Activated naive CD8-positive, alpha-beta T cell treated with anti-CD3 and anti-CD28 coated beads for 36 hours (primary cell): ENCODE data around the gene TM4SF1. TPM values are rescaled to one million over a fixed set of nuclear protein-coding genes. Genes with fewer than 3 reads are reported as not detected.

Source experiments
- DNase-seq: peaks from one replicate; pipeline ENCODE4 v3.0.0; 2021
- H3K27ac Mint-ChIP-seq: one replicate; pipeline ENCODE4 v1.8.0; 2022; ENCODE audit warnings: mild to moderate bottlenecking, moderate library complexity, mixed read lengths
- H3K27me3 Mint-ChIP-seq: one replicate; pipeline ENCODE4 v1.8.0; 2022; ENCODE audit warnings: mild to moderate bottlenecking, mixed read lengths
- H3K36me3 Mint-ChIP-seq: one replicate; pipeline ENCODE4 v1.8.0; 2021; ENCODE audit warnings: mild to moderate bottlenecking, mixed read lengths
- H3K4me1 Mint-ChIP-seq: one replicate; pipeline ENCODE4 v1.8.0; 2021; ENCODE audit warnings: mixed read lengths
- H3K4me3 Mint-ChIP-seq: one replicate; pipeline ENCODE4 v1.8.0; 2022; ENCODE audit warnings: mild to moderate bottlenecking, moderate library complexity, mixed read lengths
- H3K9me3 Mint-ChIP-seq: one replicate; pipeline ENCODE4 v1.8.0; 2022; ENCODE audit warnings: mixed read lengths
- total RNA-seq, 2 experiments: library from RNA; stranded (reverse); gene quantifications; one replicate each; pipeline ENCODE4 v1.2.3, GENCODE V29; 2021

The TM4SF1 gene
- total RNA-seq, 2 experiments from 2014 or later, result not detected

- peaks cover 31% of the 10 kb centered on the region for H3K27me3 Mint-ChIP-seq
- no peaks in the 10 kb centered on the region for H3K36me3 Mint-ChIP-seq
- H3K4me1 Mint-ChIP-seq, result no peaks in the 10 kb centered on the region
- no peaks in the 10 kb centered on the region for H3K9me3 Mint-ChIP-seq
- no peak overlapping the region for H3K27ac Mint-ChIP-seq
- no peak for DNase-seq
- no peak overlapping the region for H3K4me3 Mint-ChIP-seq
Measured at GRCh38 chr3:149401926-149402310, 24.5 kb upstream of the TM4SF1 start.

DNA sequence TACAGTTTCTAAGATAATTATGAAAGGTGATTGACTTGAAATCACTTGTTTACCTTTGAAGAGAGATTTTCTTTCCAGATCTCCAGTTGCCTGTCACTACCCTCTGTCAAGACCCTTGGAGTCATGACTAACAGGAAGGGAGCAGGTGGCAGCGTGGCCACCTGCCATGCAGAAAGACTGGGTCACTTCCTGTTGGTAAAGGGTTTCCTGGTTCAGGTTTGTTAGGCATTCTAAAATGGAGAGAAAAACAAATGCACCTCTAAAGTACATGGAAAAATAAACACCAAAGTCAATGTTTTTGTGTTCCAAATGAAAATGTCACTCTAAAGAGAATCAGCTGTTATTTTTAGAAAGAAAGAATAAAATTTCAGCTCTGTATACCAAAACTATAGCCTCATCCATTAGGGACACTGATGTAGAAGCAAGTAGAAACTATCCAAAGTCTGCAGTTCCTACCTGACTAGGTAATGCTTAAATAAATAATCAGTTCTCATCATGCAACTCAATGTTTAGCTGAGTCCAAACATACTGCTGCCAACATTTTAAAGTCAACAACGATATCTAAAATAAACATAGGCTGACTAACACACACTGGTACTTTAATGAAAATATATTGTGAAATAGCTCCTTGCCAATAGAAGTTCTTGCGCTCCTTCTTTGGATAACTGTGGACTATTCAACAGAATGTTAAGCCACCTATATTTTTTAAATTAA, 23.9 kb upstream of the TM4SF1 start:
- Mint-ChIP-seq H3K27ac (no peak overlapping the region), H3K27me3 (peaks cover 31% of the 10 kb centered on the region), H3K36me3 (no peaks in the 10 kb centered on the region), H3K4me1 (no peaks in the 10 kb centered on the region), H3K4me3 (no peak overlapping the region), H3K9me3 (no peaks in the 10 kb centered on the region)
- no peak for DNase-seq

DNA sequence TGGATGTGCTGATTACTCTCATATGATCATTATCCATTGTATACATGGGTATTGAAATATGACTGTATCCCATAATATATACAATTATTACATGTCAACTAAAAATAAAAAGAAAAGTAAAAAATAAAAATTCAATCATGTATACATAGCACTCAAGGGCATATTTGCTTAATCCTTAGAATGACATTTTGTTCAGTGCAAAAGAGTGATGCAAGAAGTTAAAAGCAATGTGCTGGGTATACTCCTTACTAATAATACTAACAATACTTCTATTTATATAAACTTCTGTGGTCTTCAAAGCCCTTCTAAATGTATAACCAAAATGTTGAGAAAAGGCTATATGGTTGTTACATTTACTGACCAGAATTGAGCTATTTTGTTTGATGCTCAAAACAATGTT, 23.2 kb upstream of the TM4SF1 start:
- Mint-ChIP-seq H3K36me3 (no peaks in the 10 kb centered on the region), H3K9me3 (no peaks in the 10 kb centered on the region), H3K4me1 (no peaks in the 10 kb centered on the region), H3K4me3 (no peak overlapping the region), H3K27ac (no peak overlapping the region), H3K27me3 (peaks cover 27% of the 10 kb centered on the region)
- no peak for DNase-seq

GRCh38 chr3:149398296-149398695, 20.8 kb upstream of the TM4SF1 start:
- H3K36me3 Mint-ChIP-seq, result no peaks in the 10 kb centered on the region
- H3K27me3 Mint-ChIP-seq, result peaks cover 15% of the 10 kb centered on the region
- no peak for DNase-seq
- no peak overlapping the region for H3K4me3 Mint-ChIP-seq
- H3K27ac Mint-ChIP-seq, result no peak overlapping the region
- H3K4me1 Mint-ChIP-seq, result no peaks in the 10 kb centered on the region
- H3K9me3 Mint-ChIP-seq, result no peaks in the 10 kb centered on the region

DNA sequence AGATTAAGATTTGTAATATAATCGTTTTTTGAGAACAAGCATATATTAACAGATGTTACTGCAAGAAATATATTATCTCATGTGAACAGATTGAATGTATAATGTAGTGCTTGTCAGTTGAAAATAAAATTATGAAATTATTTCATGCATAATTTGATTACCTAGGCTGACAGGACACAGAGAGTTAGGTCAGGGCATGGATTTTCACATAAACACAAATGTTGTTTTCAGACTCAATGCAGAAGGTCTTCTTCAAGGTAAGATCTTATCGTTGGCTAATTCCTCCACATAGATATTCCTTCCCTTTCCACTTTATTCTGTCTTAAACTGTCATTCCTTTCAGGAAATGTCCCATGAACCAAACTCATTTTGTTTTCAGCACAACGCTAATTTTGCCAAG, 20.1 kb upstream of the TM4SF1 start:
- Mint-ChIP-seq H3K4me3 (no peak overlapping the region), H3K4me1 (no peaks in the 10 kb centered on the region), H3K27me3 (peaks cover 11% of the 10 kb centered on the region), H3K9me3 (no peaks in the 10 kb centered on the region), H3K36me3 (no peaks in the 10 kb centered on the region), H3K27ac (no peak overlapping the region)
- DNase-seq, result no peak

GRCh38 chr3:149396476-149396875, 19.0 kb upstream of the TM4SF1 start:
- DNase-seq, result no peak
- H3K4me3 Mint-ChIP-seq, result no peak overlapping the region
- no peaks in the 10 kb centered on the region for H3K9me3 Mint-ChIP-seq
- peaks cover 11% of the 10 kb centered on the region for H3K27me3 Mint-ChIP-seq
- H3K36me3 Mint-ChIP-seq, result no peaks in the 10 kb centered on the region
- H3K27ac Mint-ChIP-seq, result no peak overlapping the region
- H3K4me1 Mint-ChIP-seq, result no peaks in the 10 kb centered on the region

- no peaks in the 10 kb centered on the region for H3K36me3 Mint-ChIP-seq
- H3K9me3 Mint-ChIP-seq, result no peaks in the 10 kb centered on the region
- no peak for DNase-seq
- H3K4me1 Mint-ChIP-seq, result no peaks in the 10 kb centered on the region
- H3K27ac Mint-ChIP-seq, result no peak overlapping the region
- no peak overlapping the region for H3K4me3 Mint-ChIP-seq
- peaks cover 6% of the 10 kb centered on the region for H3K27me3 Mint-ChIP-seq
Measured at GRCh38 chr3:149395107-149396089, 17.9 kb upstream of the TM4SF1 start.

GRCh38 chr3:149393345-149394160, 16.1 kb upstream of the TM4SF1 start:
- Mint-ChIP-seq H3K27me3 (no peaks in the 10 kb centered on the region), H3K4me3 (no peak overlapping the region), H3K36me3 (no peaks in the 10 kb centered on the region), H3K27ac (no peak overlapping the region), H3K4me1 (no peaks in the 10 kb centered on the region), H3K9me3 (no peaks in the 10 kb centered on the region)
- DNase-seq, result peak; percentile 28

DNA sequence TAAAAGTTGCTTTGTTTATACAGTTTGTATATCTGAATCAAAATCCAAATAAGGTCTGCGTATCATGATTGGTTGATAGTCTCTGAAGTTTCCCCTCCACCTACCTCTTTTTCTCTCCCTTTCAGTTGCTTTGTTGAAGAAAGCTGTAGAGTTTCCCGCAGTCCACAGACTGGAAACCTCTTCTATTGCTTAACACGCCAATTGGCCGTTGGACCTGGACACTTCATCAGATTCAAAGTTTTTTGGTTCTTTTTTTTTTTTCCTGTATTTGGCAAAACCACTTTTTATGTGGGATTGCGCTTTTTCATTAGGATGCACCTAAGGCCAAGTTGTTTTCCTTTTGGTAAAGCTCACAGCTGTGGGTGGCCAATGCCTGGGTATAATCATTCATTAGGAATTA, 14.5 kb upstream of the TM4SF1 start:
- H3K27ac Mint-ChIP-seq, result no peak overlapping the region
- H3K27me3 Mint-ChIP-seq, result no peaks in the 10 kb centered on the region
- no peak overlapping the region for H3K4me3 Mint-ChIP-seq
- no peak for DNase-seq
- H3K9me3 Mint-ChIP-seq, result no peaks in the 10 kb centered on the region
- H3K4me1 Mint-ChIP-seq, result no peaks in the 10 kb centered on the region
- H3K36me3 Mint-ChIP-seq, result no peaks in the 10 kb centered on the region

DNA sequence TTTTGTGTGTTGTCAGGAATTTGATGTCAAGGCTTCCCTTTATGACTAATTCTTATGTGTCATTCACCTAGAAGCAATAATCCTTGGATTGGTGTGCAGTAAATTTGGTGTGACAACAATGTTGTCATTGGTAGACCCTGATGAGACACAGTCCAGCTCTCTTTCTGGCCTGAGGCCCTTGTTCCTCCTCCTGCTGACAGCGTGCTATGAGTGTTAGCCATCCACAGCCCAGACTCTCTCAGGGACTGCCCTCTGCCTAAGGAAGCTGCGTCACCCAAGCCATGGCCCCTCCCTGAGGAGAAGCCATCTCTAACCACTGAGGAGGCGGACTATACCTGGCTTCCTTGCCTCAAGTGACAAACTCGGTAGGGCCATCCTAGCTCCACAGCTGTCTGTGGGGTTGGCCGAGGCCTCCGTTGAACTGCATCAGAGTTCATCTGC, 13.3 kb upstream of the TM4SF1 start:
- no peak for DNase-seq

DNA sequence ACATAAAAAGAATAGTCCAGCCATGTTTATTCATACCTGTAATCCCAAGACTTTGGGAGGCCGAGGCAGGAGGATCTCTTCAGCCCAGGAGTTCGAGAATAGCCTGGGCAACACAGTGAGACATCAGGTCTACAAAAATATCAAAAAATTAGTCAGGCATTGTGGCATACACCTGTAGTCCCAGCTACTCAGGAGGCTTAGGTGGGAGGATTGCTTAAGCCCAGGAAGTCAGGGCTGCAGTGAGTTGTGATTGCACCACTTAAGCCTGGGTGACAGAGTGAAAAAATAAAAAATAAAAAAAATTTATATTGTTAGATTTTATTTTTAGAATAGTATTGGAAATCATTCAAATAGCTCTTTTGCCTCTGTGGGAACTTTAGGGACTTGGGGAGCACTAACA, 12.8 kb upstream of the TM4SF1 start:
- H3K36me3 Mint-ChIP-seq, result no peaks in the 10 kb centered on the region
- H3K9me3 Mint-ChIP-seq, result no peaks in the 10 kb centered on the region
- no peak overlapping the region for H3K4me3 Mint-ChIP-seq
- peaks cover 3% of the 10 kb centered on the region for H3K27me3 Mint-ChIP-seq
- H3K4me1 Mint-ChIP-seq, result no peaks in the 10 kb centered on the region
- no peak for DNase-seq
- no peak overlapping the region for H3K27ac Mint-ChIP-seq

More for the DNA sequence above, 13.3 kb upstream of the TM4SF1 start:
- Mint-ChIP-seq H3K4me1 (no peaks in the 10 kb centered on the region), H3K36me3 (no peaks in the 10 kb centered on the region), H3K27ac (no peak overlapping the region), H3K9me3 (no peaks in the 10 kb centered on the region), H3K4me3 (no peak overlapping the region), H3K27me3 (peaks cover 3% of the 10 kb centered on the region)

GRCh38 chr3:149388531-149389417, 11.3 kb upstream of the TM4SF1 start:
- Mint-ChIP-seq H3K27me3 (peaks cover 3% of the 10 kb centered on the region), H3K4me1 (no peaks in the 10 kb centered on the region), H3K36me3 (no peaks in the 10 kb centered on the region), H3K27ac (no peak overlapping the region), H3K4me3 (no peak overlapping the region), H3K9me3 (no peaks in the 10 kb centered on the region)
- no peak for DNase-seq

GRCh38 chr3:149388001-149388440, 10.6 kb upstream of the TM4SF1 start:
- no peaks in the 10 kb centered on the region for H3K4me1 Mint-ChIP-seq
- H3K27ac Mint-ChIP-seq, result no peak overlapping the region
- DNase-seq, result no peak
- peaks cover 3% of the 10 kb centered on the region for H3K27me3 Mint-ChIP-seq
- no peaks in the 10 kb centered on the region for H3K9me3 Mint-ChIP-seq
- no peak overlapping the region for H3K4me3 Mint-ChIP-seq
- H3K36me3 Mint-ChIP-seq, result no peaks in the 10 kb centered on the region

DNA sequence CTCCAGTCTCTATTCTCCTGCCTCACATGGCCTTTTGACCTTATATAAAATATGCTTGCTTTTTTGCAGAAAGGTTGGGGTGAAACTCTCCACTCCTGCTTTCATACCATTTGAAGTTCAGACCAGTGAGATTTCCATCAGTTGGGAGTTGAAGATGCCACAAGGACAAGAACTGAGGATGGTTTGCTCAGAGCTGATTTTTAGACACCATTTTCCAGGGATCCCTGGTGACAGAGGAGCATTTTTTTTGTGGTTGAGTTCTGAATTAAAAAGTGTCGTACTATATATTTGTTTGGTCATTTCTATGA, 8.8 kb upstream of the TM4SF1 start:
- DNase-seq, result no peak
- peaks cover 3% of the 10 kb centered on the region for H3K27me3 Mint-ChIP-seq
- H3K27ac Mint-ChIP-seq, result no peak overlapping the region
- no peaks in the 10 kb centered on the region for H3K36me3 Mint-ChIP-seq
- no peaks in the 10 kb centered on the region for H3K4me1 Mint-ChIP-seq
- H3K9me3 Mint-ChIP-seq, result no peaks in the 10 kb centered on the region
- H3K4me3 Mint-ChIP-seq, result no peak overlapping the region
